Choroid plexus epithelial cell (primary cell): ENCODE results near the gene EGFR.

Experiments
- DNase-seq: peaks from one replicate; pipeline ENCODE4 v3.0.0-alpha.2; 2010; ENCODE audit warnings: low read depth
- H3K4me3 ChIP-seq: 2 replicates; pipeline ENCODE4 v1.5.1; 2011; ENCODE audit warnings: low read depth, mild to moderate bottlenecking, control low read depth, low read length, moderate library complexity
- CTCF ChIP-seq: conservative IDR thresholded peaks from 2 replicates; pipeline ENCODE4 v1.5.1; 2011; ENCODE audit warnings: low read depth, mild to moderate bottlenecking, control low read depth, inconsistent platforms, low read length, moderate library complexity

The EGFR gene

GRCh38 chr7:55083206-55083605 is 64.4 kb downstream of the EGFR start:
- no peak overlapping the region for H3K4me3 ChIP-seq

GRCh38 chr7:55084307-55084706 is 65.5 kb downstream of the EGFR start:
- no peak overlapping the region for H3K4me3 ChIP-seq
- no peak for DNase-seq
- TF ChIP-seq CTCF, result no peak

More at GRCh38 chr7:55083206-55083605, 64.4 kb downstream of the EGFR start:
- no peak for TF ChIP-seq CTCF
- peak; percentile 64 for DNase-seq

- TF ChIP-seq CTCF, result no peak
- no peak overlapping the region for H3K4me3 ChIP-seq
- DNase-seq, result no peak
Measured at GRCh38 chr7:55085511-55086412, 66.9 kb downstream of the EGFR start.

- peak; percentile 12 for TF ChIP-seq CTCF
- peak overlapping the region; percentile 53 for H3K4me3 ChIP-seq
- peak; percentile 87 for DNase-seq
Measured at GRCh38 chr7:55086413-55087201, 67.8 kb downstream of the EGFR start.

- DNase-seq, result no peak
- TF ChIP-seq CTCF, result no peak
- no peak overlapping the region for H3K4me3 ChIP-seq
Measured at GRCh38 chr7:55087521-55087961, 68.7 kb downstream of the EGFR start.

- TF ChIP-seq CTCF, result no peak
- no peak overlapping the region for H3K4me3 ChIP-seq
- no peak for DNase-seq
Measured at GRCh38 chr7:55088107-55088506, 69.3 kb downstream of the EGFR start.
